ENCODE results near the gene ENTREP1.

ENTREP1 gene

DNA sequence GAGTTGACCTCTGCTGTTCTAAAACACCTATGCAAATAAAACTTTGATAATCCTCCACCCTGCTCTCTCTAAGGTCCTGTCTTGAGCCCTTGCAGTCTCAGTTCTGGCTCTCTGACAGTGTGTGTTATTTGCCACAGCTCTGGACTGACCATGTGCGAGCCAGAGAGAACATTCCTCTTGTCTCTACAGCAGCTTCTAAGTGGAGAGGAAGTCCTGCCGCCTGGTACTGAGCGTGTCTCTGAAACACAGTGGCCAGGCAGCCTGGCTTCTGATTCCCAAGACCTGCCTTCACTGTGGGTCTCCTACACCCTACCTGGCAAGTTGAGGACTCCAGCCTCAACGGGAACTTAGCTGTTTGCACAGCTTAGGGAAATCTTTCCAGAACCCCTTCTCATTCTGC, 61.6 kb downstream of the ENTREP1 start:
- no peak overlapping the region for H3K4me3 ChIP-seq (replicated peaks; ENCODE audit: insufficient read depth, low read length)
- DNase-seq (ENCODE audit: low read depth in 1 of 2, low spot score in 1 of 2), result no peak
- no peak overlapping the region for H3K27ac ChIP-seq (replicated peaks)
- TF ChIP-seq, protein P1, sequence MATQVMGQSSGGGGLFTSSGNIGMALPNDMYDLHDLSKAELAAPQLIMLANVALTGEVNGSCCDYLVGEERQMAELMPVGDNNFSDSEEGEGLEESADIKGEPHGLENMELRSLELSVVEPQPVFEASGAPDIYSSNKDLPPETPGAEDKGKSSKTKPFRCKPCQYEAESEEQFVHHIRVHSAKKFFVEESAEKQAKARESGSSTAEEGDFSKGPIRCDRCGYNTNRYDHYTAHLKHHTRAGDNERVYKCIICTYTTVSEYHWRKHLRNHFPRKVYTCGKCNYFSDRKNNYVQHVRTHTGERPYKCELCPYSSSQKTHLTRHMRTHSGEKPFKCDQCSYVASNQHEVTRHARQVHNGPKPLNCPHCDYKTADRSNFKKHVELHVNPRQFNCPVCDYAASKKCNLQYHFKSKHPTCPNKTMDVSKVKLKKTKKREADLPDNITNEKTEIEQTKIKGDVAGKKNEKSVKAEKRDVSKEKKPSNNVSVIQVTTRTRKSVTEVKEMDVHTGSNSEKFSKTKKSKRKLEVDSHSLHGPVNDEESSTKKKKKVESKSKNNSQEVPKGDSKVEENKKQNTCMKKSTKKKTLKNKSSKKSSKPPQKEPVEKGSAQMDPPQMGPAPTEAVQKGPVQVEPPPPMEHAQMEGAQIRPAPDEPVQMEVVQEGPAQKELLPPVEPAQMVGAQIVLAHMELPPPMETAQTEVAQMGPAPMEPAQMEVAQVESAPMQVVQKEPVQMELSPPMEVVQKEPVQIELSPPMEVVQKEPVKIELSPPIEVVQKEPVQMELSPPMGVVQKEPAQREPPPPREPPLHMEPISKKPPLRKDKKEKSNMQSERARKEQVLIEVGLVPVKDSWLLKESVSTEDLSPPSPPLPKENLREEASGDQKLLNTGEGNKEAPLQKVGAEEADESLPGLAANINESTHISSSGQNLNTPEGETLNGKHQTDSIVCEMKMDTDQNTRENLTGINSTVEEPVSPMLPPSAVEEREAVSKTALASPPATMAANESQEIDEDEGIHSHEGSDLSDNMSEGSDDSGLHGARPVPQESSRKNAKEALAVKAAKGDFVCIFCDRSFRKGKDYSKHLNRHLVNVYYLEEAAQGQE (IDR thresholded peaks at IDR 0.05; ENCODE audit: insufficient replicate concordance, low read depth), result no peak
- TF ChIP-seq POLR2AphosphoS5 (IDR thresholded peaks at IDR 0.05; ENCODE audit: low read depth), result no peak
- TF ChIP-seq, protein P2, sequence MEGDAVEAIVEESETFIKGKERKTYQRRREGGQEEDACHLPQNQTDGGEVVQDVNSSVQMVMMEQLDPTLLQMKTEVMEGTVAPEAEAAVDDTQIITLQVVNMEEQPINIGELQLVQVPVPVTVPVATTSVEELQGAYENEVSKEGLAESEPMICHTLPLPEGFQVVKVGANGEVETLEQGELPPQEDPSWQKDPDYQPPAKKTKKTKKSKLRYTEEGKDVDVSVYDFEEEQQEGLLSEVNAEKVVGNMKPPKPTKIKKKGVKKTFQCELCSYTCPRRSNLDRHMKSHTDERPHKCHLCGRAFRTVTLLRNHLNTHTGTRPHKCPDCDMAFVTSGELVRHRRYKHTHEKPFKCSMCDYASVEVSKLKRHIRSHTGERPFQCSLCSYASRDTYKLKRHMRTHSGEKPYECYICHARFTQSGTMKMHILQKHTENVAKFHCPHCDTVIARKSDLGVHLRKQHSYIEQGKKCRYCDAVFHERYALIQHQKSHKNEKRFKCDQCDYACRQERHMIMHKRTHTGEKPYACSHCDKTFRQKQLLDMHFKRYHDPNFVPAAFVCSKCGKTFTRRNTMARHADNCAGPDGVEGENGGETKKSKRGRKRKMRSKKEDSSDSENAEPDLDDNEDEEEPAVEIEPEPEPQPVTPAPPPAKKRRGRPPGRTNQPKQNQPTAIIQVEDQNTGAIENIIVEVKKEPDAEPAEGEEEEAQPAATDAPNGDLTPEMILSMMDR (IDR thresholded peaks at IDR 0.05; ENCODE audit: insufficient read depth, low read length), result no peak
- TF ChIP-seq SPI1 (IDR thresholded peaks at IDR 0.05; ENCODE audit: borderline replicate concordance, low read depth), result no peak
- no peak for TF ChIP-seq GABPA (IDR thresholded peaks at IDR 0.05; ENCODE audit: low read depth)
- no peaks in the 10 kb centered on the region for H3K27me3 ChIP-seq (ENCODE audit: insufficient read depth, poor library complexity, severe bottlenecking)

- H3K27ac ChIP-seq (replicated peaks), result no peak overlapping the region
- TF ChIP-seq GABPA (IDR thresholded peaks at IDR 0.05; ENCODE audit: low read depth), result no peak
- TF ChIP-seq, protein P1 (IDR thresholded peaks at IDR 0.05; ENCODE audit: insufficient replicate concordance, low read depth), result no peak
- no peak for TF ChIP-seq POLR2AphosphoS5 (IDR thresholded peaks at IDR 0.05; ENCODE audit: low read depth)
- no peak for TF ChIP-seq SPI1 (IDR thresholded peaks at IDR 0.05; ENCODE audit: borderline replicate concordance, low read depth)
- TF ChIP-seq, protein P2 (IDR thresholded peaks at IDR 0.05; ENCODE audit: insufficient read depth, low read length), result no peak
- H3K27me3 ChIP-seq (ENCODE audit: insufficient read depth, poor library complexity, severe bottlenecking), result no peaks in the 10 kb centered on the region
- no peak for DNase-seq (ENCODE audit: low read depth in 1 of 2, low spot score in 1 of 2)
- no peak overlapping the region for H3K4me3 ChIP-seq (replicated peaks; ENCODE audit: insufficient read depth, low read length)
Measured at GRCh38 chr9:69388596-69388995, 63.6 kb downstream of the ENTREP1 start.

DNA sequence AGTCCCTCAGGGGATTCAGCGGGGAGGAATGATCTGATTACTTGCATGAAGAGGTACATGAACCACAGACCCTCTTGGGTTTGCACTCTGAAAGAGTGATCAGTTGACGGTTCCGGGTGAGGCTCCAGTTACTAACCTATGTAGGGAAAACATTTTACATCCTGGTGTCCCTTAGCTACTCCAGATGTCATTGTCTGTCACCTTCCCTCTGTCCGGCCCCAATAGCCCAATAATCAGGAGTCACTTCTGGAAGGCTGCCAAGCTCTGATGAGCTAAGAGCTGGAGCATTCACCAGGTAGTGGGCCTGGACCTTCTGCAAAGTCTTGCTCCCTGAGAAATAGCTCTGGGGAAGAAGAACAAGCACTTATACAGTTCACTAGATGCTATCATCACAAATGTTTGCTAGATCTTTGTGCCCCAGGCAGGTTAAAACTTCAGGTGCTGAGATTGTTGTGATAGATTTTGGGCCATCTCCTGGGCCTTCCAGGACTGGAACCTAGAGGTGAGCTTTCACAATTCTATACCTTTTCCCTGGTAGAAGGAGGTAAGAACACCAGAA, 64.5 kb downstream of the ENTREP1 start:
- no peaks in the 10 kb centered on the region for H3K27me3 ChIP-seq (ENCODE audit: insufficient read depth, poor library complexity, severe bottlenecking)
- H3K4me3 ChIP-seq (replicated peaks; ENCODE audit: insufficient read depth, low read length), result no peak overlapping the region
- no peak for DNase-seq (ENCODE audit: low read depth in 1 of 2, low spot score in 1 of 2)
- TF ChIP-seq POLR2AphosphoS5 (IDR thresholded peaks at IDR 0.05; ENCODE audit: low read depth) (no peak), SPI1 (IDR thresholded peaks at IDR 0.05; ENCODE audit: borderline replicate concordance, low read depth) (no peak), GABPA (IDR thresholded peaks at IDR 0.05; ENCODE audit: low read depth) (no peak)
- TF ChIP-seq, protein P2 (IDR thresholded peaks at IDR 0.05; ENCODE audit: insufficient read depth, low read length), result no peak
- TF ChIP-seq, protein P1 (IDR thresholded peaks at IDR 0.05; ENCODE audit: insufficient replicate concordance, low read depth), result no peak
- H3K27ac ChIP-seq (replicated peaks), result no peak overlapping the region

Measured in HL-60 (cell line).